ENCODE measurements around the gene FBXO3.

- TF ChIP-seq CTCF (IDR thresholded peaks at IDR 0.05) (no peak), POLR2AphosphoS5 (IDR thresholded peaks at IDR 0.05) (no peak), POLR2A (IDR thresholded peaks at IDR 0.05; ENCODE audit: low read depth) (no peak), EP300 (IDR thresholded peaks at IDR 0.05) (no peak)
Observed at GRCh38 chr11:33713151-33713855, 61.0 kb downstream of the FBXO3 start.
